A673 (cell line): ENCODE results near the gene ATP5F1B. TPM values are rescaled to one million over a fixed set of nuclear protein-coding genes. Genes with fewer than 3 reads are reported as not detected.

Experiments
- BruUV-seq: library from RNA; stranded (reverse); fragments of 400-500 nt; replicated peaks from 2 replicates; lab custom pipeline; 2021; lab: Mats Ljungman, UMichigan
- CTCF ChIA-PET: fragments of 300-600 bp; sonication (Branson Sonifier 250); formaldehyde crosslinking; loops from one replicate; lab custom pipeline; 2022; ENCODE audit warnings: antibody characterized with exemption; lab: Charles Lee
- POLR2A ChIA-PET: fragments of 300-600 bp; sonication (Branson Sonifier 250); formaldehyde crosslinking; loops from one replicate; lab custom pipeline; 2022; ENCODE audit warnings: antibody characterized with exemption; ENCODE audit not compliant: low non-redundant PET; lab: Charles Lee
- DNase-seq: peaks from one replicate; pipeline ENCODE4 v3.0.0-alpha.2; 2015; ENCODE audit warnings: low spot score
- H3K27ac ChIP-seq: fragments of 200-600 bp; sonication (generic); 2 replicates; pipeline ENCODE4 v1.5.1; 2016; ENCODE audit warnings: mixed run types, low read depth, mild to moderate bottlenecking, mixed read lengths, antibody characterized with exemption, low read length; ENCODE audit not compliant: poor library complexity, severe bottlenecking
- H3K27me3 ChIP-seq: fragments of 200-600 bp; sonication (generic); replicated peaks from 2 replicates; pipeline ENCODE4 v1.6.1; 2017; ENCODE audit warnings: mixed run types, low read depth, mild to moderate bottlenecking, mixed read lengths, antibody characterized with exemption, low read length; ENCODE audit not compliant: insufficient read depth, poor library complexity
- H3K36me3 ChIP-seq: fragments of 200-600 bp; sonication (generic); 2 replicates; pipeline ENCODE4 v1.6.1; 2016; ENCODE audit warnings: mixed run types, mild to moderate bottlenecking, mixed read lengths, antibody characterized with exemption, low read length; ENCODE audit not compliant: insufficient read depth, poor library complexity, severe bottlenecking
- H3K4me1 ChIP-seq: fragments of 200-600 bp; sonication (generic); 2 replicates; pipeline ENCODE4 v1.6.1; 2017; ENCODE audit warnings: mixed run types, mild to moderate bottlenecking, mixed read lengths, antibody characterized with exemption, low read length; ENCODE audit not compliant: insufficient read depth, poor library complexity, severe bottlenecking
- H3K4me3 ChIP-seq: fragments of 200-600 bp; sonication (generic); 2 replicates; pipeline ENCODE4 v1.5.1; 2016; ENCODE audit warnings: low read depth, mixed run types, mild to moderate bottlenecking, mixed read lengths, low read length; ENCODE audit not compliant: poor library complexity, severe bottlenecking
- H3K9me3 ChIP-seq: fragments of 200-600 bp; sonication (generic); 2 replicates; pipeline ENCODE4 v1.6.1; 2016; ENCODE audit warnings: mixed run types, low read depth, mild to moderate bottlenecking, mixed read lengths, antibody characterized with exemption, low read length; ENCODE audit not compliant: poor library complexity, severe bottlenecking
- EZH2 ChIP-seq: fragments of 200-600 bp; sonication (generic); IDR thresholded peaks from 2 replicates; pipeline ENCODE4 v1.6.1; 2017; ENCODE audit warnings: borderline replicate concordance, low read depth, mild to moderate bottlenecking, mixed read lengths, antibody characterized with exemption, low read length; ENCODE audit not compliant: poor library complexity, severe bottlenecking
- intact Hi-C: fragments of 100-400 bp; cut with micrococcal nuclease; formaldehyde crosslinking; loops from one replicate; pipeline ENCODE4 v1.10.0; 2022; ENCODE audit not compliant: unreplicated experiment
- total RNA-seq: library from RNA; stranded (reverse); gene quantifications from 2 replicates; pipeline ENCODE4 v1.2.3, GENCODE V29; 2021
- TF ChIP-seq, protein P1 (sequence below): fragments of 300-800, 200-600 bp; sonication (generic); conservative IDR thresholded peaks from 2 replicates; pipeline ENCODE4 v1.5.1; 2017; ENCODE audit warnings: low read depth, mild to moderate bottlenecking, antibody characterized with exemption, low read length, moderate library complexity, mixed read lengths

The ATP5F1B gene
- total RNA-seq, 1 experiment from 2014 or later, result 1,089 TPM

- TSS peak; percentile 31 for BruUV-seq
- H3K36me3 ChIP-seq, result peaks cover 14% of the 10 kb centered on the region
- peaks cover 39% of the 10 kb centered on the region for H3K4me1 ChIP-seq
- ChIA-PET CTCF (interaction anchor here (1.4 kb wide), 1 partner anchor 8 kb away, joined by 7 read pairs; no protein-coding TSS in a partner anchor), POLR2A (interaction anchor here (0.6 to 0.7 kb wide), 3 partner anchors 8 to 521 kb away, joined by 3 to 4 read pairs (median 3); no protein-coding TSS in a partner anchor)
- DNase-seq, result peak; percentile 66
- H3K9me3 ChIP-seq, result no peaks in the 10 kb centered on the region
- intact Hi-C loops, result no loop called here
- no peaks in the 10 kb centered on the region for H3K27me3 ChIP-seq
- TF ChIP-seq, protein P1, sequence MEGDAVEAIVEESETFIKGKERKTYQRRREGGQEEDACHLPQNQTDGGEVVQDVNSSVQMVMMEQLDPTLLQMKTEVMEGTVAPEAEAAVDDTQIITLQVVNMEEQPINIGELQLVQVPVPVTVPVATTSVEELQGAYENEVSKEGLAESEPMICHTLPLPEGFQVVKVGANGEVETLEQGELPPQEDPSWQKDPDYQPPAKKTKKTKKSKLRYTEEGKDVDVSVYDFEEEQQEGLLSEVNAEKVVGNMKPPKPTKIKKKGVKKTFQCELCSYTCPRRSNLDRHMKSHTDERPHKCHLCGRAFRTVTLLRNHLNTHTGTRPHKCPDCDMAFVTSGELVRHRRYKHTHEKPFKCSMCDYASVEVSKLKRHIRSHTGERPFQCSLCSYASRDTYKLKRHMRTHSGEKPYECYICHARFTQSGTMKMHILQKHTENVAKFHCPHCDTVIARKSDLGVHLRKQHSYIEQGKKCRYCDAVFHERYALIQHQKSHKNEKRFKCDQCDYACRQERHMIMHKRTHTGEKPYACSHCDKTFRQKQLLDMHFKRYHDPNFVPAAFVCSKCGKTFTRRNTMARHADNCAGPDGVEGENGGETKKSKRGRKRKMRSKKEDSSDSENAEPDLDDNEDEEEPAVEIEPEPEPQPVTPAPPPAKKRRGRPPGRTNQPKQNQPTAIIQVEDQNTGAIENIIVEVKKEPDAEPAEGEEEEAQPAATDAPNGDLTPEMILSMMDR, result no peak
- TF ChIP-seq EZH2, result no peak
- H3K27ac ChIP-seq, result peak overlapping the region; percentile 94
- H3K4me3 ChIP-seq, result peak overlapping the region; percentile 99
Measured at GRCh38 chr12:56628671-56629458, 16.9 kb downstream of the ATP5F1B start.

GRCh38 chr12:56626701-56627100, 19.1 kb downstream of the ATP5F1B start:
- Histone ChIP-seq H3K9me3 (no peaks in the 10 kb centered on the region), H3K4me1 (peaks cover 21% of the 10 kb centered on the region), H3K4me3 (no peak overlapping the region), H3K27me3 (no peaks in the 10 kb centered on the region), H3K27ac (no peak overlapping the region), H3K36me3 (peaks cover 14% of the 10 kb centered on the region)
- POLR2A ChIA-PET, result no interaction called here
- CTCF ChIA-PET, result no interaction called here
- no peak for DNase-seq
- TF ChIP-seq EZH2, result no peak
- TF ChIP-seq, protein P1, result no peak
- no TSS peak for BruUV-seq
- intact Hi-C loops, result no loop called here

- Histone ChIP-seq H3K9me3 (no peaks in the 10 kb centered on the region), H3K27me3 (no peaks in the 10 kb centered on the region), H3K27ac (no peak overlapping the region), H3K4me3 (no peak overlapping the region), H3K36me3 (peaks cover 33% of the 10 kb centered on the region), H3K4me1 (no peaks in the 10 kb centered on the region)
- ChIA-PET CTCF (no interaction called here), POLR2A (no interaction called here)
- intact Hi-C loops, result no loop called here
- TF ChIP-seq, protein P1, result no peak
- TF ChIP-seq EZH2, result no peak
- no peak for DNase-seq
- BruUV-seq, result no TSS peak
Measured at GRCh38 chr12:56622535-56622934, 23.2 kb downstream of the ATP5F1B start.
